B cell (primary cell): ENCODE data around the gene WDHD1. TPM values are rescaled to one million over a fixed set of nuclear protein-coding genes. Genes with fewer than 3 reads are reported as not detected.
A peak's percentile ranks its signal among the peaks of the same experiment; 100 is the strongest.

ENCODE experiments used
- ATAC-seq: fragments of 200-7000 bp; cut with Tn5 transposase; one replicate; pipeline ENCODE4 v1.10.0; 2021; ENCODE audit warnings: low read depth, mild to moderate bottlenecking, moderate number of reproducible peaks, moderate library complexity
- CTCF ChIA-PET: fragments of 350-600 bp; sonication (Branson Sonifier 250); formaldehyde crosslinking; loops from one replicate; lab custom pipeline; 2021; ENCODE audit warnings: antibody characterized with exemption, inconsistent platforms; lab: Charles Lee
- POLR2A ChIA-PET: fragments of 350-600 bp; sonication (Branson Sonifier 250); formaldehyde crosslinking; loops from one replicate; lab custom pipeline; 2021; ENCODE audit warnings: antibody characterized with exemption; lab: Charles Lee
- DNase-seq: peaks from one replicate; pipeline ENCODE4 v3.0.0; 2013
- H2AFZ ChIP-seq: 2 replicates; pipeline ENCODE4 v1.6.1; 2012; ENCODE audit warnings: mild to moderate bottlenecking, low read depth, low read length; ENCODE audit not compliant: insufficient read depth, poor library complexity, severe bottlenecking
- H3K27ac ChIP-seq, 2 donors: 1 replicate in 1 of 2; 2 replicates in 1 of 2; pipeline ENCODE4 v1.5.1; 2012 to 2013; ENCODE audit warnings: low read length in 2 of 2, mild to moderate bottlenecking in 2 of 2, moderate library complexity in 1 of 2
- H3K27me3 ChIP-seq, 4 experiments: fragments of 200-600 bp in 1 of 4; sonication (generic) in 1 of 4; replicated peaks in 1 of 4; 1 replicate in 2 of 4; 2 replicates in 2 of 4; pipeline versions ENCODE4 v1.6.1 to v1.7.0; 2013 to 2016; ENCODE audit warnings: low read length in 3 of 4, mild to moderate bottlenecking in 2 of 4, mixed read lengths in 1 of 4, moderate library complexity in 1 of 4; ENCODE audit not compliant: insufficient read depth in 4 of 4, control insufficient read depth in 3 of 4; ENCODE audit errors: control extremely low read depth in 1 of 4
- H3K36me3 ChIP-seq, 2 experiments: replicated peaks in 1 of 2; 1 replicate in 1 of 2; 2 replicates in 1 of 2; pipeline versions ENCODE4 v1.6.1 to v1.7.1; 2013; ENCODE audit warnings: low read length in 1 of 2; ENCODE audit not compliant: insufficient read depth in 2 of 2, control insufficient read depth in 1 of 2; ENCODE audit errors: control extremely low read depth in 1 of 2, extremely low read depth in 1 of 2
- H3K4me1 ChIP-seq, 2 donors: fragments of 200-600 bp in 1 of 2; sonication (generic) in 1 of 2; 1 replicate in 1 of 2; 2 replicates in 1 of 2; pipeline versions ENCODE4 v1.5.1 to v1.6.1; 2013 to 2017; ENCODE audit warnings: low read length in 2 of 2; ENCODE audit not compliant: control insufficient read depth in 2 of 2, insufficient read depth in 2 of 2
- H3K4me2 ChIP-seq: replicated peaks from 2 replicates; pipeline ENCODE3; 2012; ENCODE audit warnings: mild to moderate bottlenecking, low read depth, low read length; ENCODE audit not compliant: poor library complexity, severe bottlenecking
- H3K4me3 ChIP-seq, 5 experiments: fragments of 200-600 bp in 1 of 5; sonication (generic) in 1 of 5; 1 replicate in 3 of 5; 2 replicates in 2 of 5; pipeline versions ENCODE4 v1.5.1 to v1.7.0; 2011 to 2016; ENCODE audit warnings: low read length in 4 of 5, mild to moderate bottlenecking in 4 of 5, low read depth in 2 of 5, control low read depth in 1 of 5, moderate library complexity in 1 of 5; ENCODE audit not compliant: insufficient read depth in 1 of 5; ENCODE audit errors: control extremely low read depth in 1 of 5, extremely low read depth in 1 of 5
- H3K79me2 ChIP-seq: fragments of 200-600 bp; sonication (generic); one replicate; pipeline ENCODE4 v1.6.0; 2016; ENCODE audit warnings: low read length; ENCODE audit not compliant: control insufficient read depth, insufficient read depth
- H3K9ac ChIP-seq: fragments of 200-600 bp; sonication (generic); 2 replicates; pipeline ENCODE4 v1.6.1; 2017; ENCODE audit warnings: mild to moderate bottlenecking, low read length, moderate library complexity
- H3K9me3 ChIP-seq, 3 donors: one replicate each; pipeline versions ENCODE4 v1.6.1 to v1.7.1; 2013; ENCODE audit warnings: low read length in 2 of 3; ENCODE audit not compliant: control insufficient read depth in 2 of 3, insufficient read depth in 1 of 3; ENCODE audit errors: control extremely low read depth in 1 of 3
- H4K20me1 ChIP-seq: 2 replicates; pipeline ENCODE4 v1.6.0; 2012; ENCODE audit warnings: mild to moderate bottlenecking, low read length; ENCODE audit not compliant: insufficient read depth, control insufficient read depth, poor library complexity, severe bottlenecking
- H3K27ac Mint-ChIP-seq: one replicate; pipeline ENCODE4 v1.8.0; 2021; ENCODE audit warnings: mixed read lengths
- H3K27me3 Mint-ChIP-seq: one replicate; pipeline ENCODE4 v1.8.0; 2021; ENCODE audit warnings: mixed read lengths
- H3K4me1 Mint-ChIP-seq: one replicate; pipeline ENCODE4 v1.8.0; 2021; ENCODE audit warnings: mixed read lengths
- H3K4me3 Mint-ChIP-seq: one replicate; pipeline ENCODE4 v1.8.0; 2021; ENCODE audit warnings: mixed read lengths
- H3K9me3 Mint-ChIP-seq: one replicate; pipeline ENCODE4 v1.8.0; 2022; ENCODE audit warnings: mixed read lengths; ENCODE audit not compliant: insufficient read depth
- CTCF ChIP-seq: fragments of 200-600 bp; IDR thresholded peaks from one replicate; pipeline ENCODE4 v1.8.0; 2022; ENCODE audit warnings: antibody characterized with exemption, mild to moderate bottlenecking
- EZH2 ChIP-seq: IDR thresholded peaks from 2 replicates; pipeline ENCODE4 v1.6.1; 2012; ENCODE audit warnings: borderline replicate concordance, low read depth, mild to moderate bottlenecking, moderate library complexity, low read length; ENCODE audit not compliant: insufficient read depth, poor library complexity, severe bottlenecking
- WGBS: methylation state at CpG from one replicate; pipeline ENCODE4 v1.1.5; 2013; ENCODE audit warnings: missing lambda C conversion rate; ENCODE audit not compliant: insufficient coverage; 5-methylcytosine and 5-hydroxymethylcytosine counted together
- intact Hi-C: fragments of 100-400 bp; cut with micrococcal nuclease; formaldehyde crosslinking; loops from one replicate; pipeline ENCODE4 v1.10.0; 2022
- polyA plus RNA-seq: library from polyadenylated mRNA; depleted of rRNA; stranded (reverse); fragments of >200 nt; gene quantifications from 2 replicates; pipeline ENCODE4 v1.2.3, GENCODE V29; 2012
- total RNA-seq, 2 donors: library from RNA; stranded (reverse); fragments of 120-200 nt in 1 of 2; gene quantifications; 1 replicate in 1 of 2; 2 replicates in 1 of 2; pipeline versions ENCODE4 v1.2.3 to v1.2.4, GENCODE V29; 2013 to 2022

The WDHD1 gene
- total and polyA plus RNA-seq, 2 donors (not counting 1 experiment from before 2014, with no cell fraction given) = 0.61 to 6.5 TPM

- WGBS = 63% methylated on average over 3 of the region's 4 CpGs
- no peak for ATAC-seq
- H3K4me2 ChIP-seq = peak overlapping the region; percentile 67
- no peaks in the 10 kb centered on the region for H4K20me1 ChIP-seq
- no peaks in the 10 kb centered on the region for H3K27me3 Mint-ChIP-seq
- CTCF ChIA-PET = interaction anchor here (1.6 to 3.8 kb wide), 3 partner anchors 19 to 90 kb away, joined by 9 to 32 read pairs (median 19); partner anchors contain the start of gene MAPK1IP1L
- peaks cover 0 to 1% of the 10 kb centered on the region in 2 experiments for H3K36me3 ChIP-seq
- TF ChIP-seq EZH2 (no peak), CTCF (no peak)
- peaks cover 72% of the 10 kb centered on the region for H3K4me1 Mint-ChIP-seq
- H3K4me3 Mint-ChIP-seq = peak overlapping the region; percentile 81
- H2AFZ ChIP-seq = no peak overlapping the region
- H3K79me2 ChIP-seq = no peaks in the 10 kb centered on the region
- POLR2A ChIA-PET = interaction anchor here (1.5 to 2.2 kb wide), 2 partner anchors 11 to 19 kb away, joined by 3 to 23 read pairs; partner anchors contain the start of gene MAPK1IP1L
- H3K27me3 ChIP-seq = no peaks in the 10 kb centered on the region
- H3K9ac ChIP-seq = no peak overlapping the region
- no peaks in the 10 kb centered on the region for H3K9me3 ChIP-seq
- H3K9me3 Mint-ChIP-seq = no peaks in the 10 kb centered on the region
- H3K4me1 ChIP-seq = peaks cover 34 to 50% of the 10 kb centered on the region in 2 donors
- H3K27ac Mint-ChIP-seq = peak overlapping the region; percentile 96
- H3K4me3 ChIP-seq = no peak overlapping the region
- peak; percentile 43 for DNase-seq
- intact Hi-C loops = loop anchor here (5.0 to 10.0 kb wide), 2 partner anchors 56 to 1044 kb away; partner anchors contain the start of genes LGALS3 and PELI2
- peak overlapping the region; percentile 84 to 93 for H3K27ac ChIP-seq
Observed at GRCh38 chr14:55070981-55071411, 44.1 kb upstream of the WDHD1 start.

GRCh38 chr14:55066223-55066622 lies 39.3 kb upstream of the WDHD1 start:
- Histone ChIP-seq H4K20me1 (peaks cover 20% of the 10 kb centered on the region), H3K27me3 (no peaks in the 10 kb centered on the region), H3K36me3 (peaks cover 14 to 16% of the 10 kb centered on the region in 2 experiments), H3K79me2 (peaks cover 14% of the 10 kb centered on the region), H3K9ac (no peak overlapping the region), H3K4me1 (peaks cover 4 to 10% of the 10 kb centered on the region in 2 donors), H3K4me2 (no peak overlapping the region), H3K9me3 (no peaks in the 10 kb centered on the region), H2AFZ (no peak overlapping the region), H3K4me3 (no peak overlapping the region), H3K27ac (peak overlapping the region in 1 of 2 donors; percentile 23)
- Mint-ChIP-seq H3K4me1 (peaks cover 58% of the 10 kb centered on the region), H3K4me3 (peak overlapping the region; percentile 18), H3K9me3 (no peaks in the 10 kb centered on the region), H3K27ac (peak overlapping the region; percentile 59), H3K27me3 (no peaks in the 10 kb centered on the region)
- no peak for TF ChIP-seq EZH2
- TF ChIP-seq CTCF = no peak
- intact Hi-C loops = no loop called here
- ATAC-seq (no peak), DNase-seq (no peak)
- POLR2A ChIA-PET = interaction anchor here (1.7 kb wide), 1 partner anchor 15 kb away, joined by 5 read pairs; the partner anchor contains the start of gene MAPK1IP1L
- CTCF ChIA-PET = interaction anchor here (0.6 to 3.2 kb wide), 4 partner anchors 9 to 83 kb away, joined by 3 to 22 read pairs (median 4); partner anchors contain the start of gene MAPK1IP1L
- no CpG with 5 or more reads among the region's 1 CpG for WGBS
